GM12875 (cell line): ENCODE results near the gene LMTK2.

Experiments used
- H3K4me3 ChIP-seq: one replicate; pipeline ENCODE4 v1.5.1; 2011; ENCODE audit warnings: low read depth, low read length, control low read depth
- CTCF ChIP-seq: IDR thresholded peaks from 2 replicates; pipeline ENCODE4 v1.5.1; 2011; ENCODE audit warnings: low read depth, mild to moderate bottlenecking, control low read depth, inconsistent platforms, low read length, moderate library complexity, borderline replicate concordance; ENCODE audit not compliant: insufficient read depth

The LMTK2 gene

DNA sequence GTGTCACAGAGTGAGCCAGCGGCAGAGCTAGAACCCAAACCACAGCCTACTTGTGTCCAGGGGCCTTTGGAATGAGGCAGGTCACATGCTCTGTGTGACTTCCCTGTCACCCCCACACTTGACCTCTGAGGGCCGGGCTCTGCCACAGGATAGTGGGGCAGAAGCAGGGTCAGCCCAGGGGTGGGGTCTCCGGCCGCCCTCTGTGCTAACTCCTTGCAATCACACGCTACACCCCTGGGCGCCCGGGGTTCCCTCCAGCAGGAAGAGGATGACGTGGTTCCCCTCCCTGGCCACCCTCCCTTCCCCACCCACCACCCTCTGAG lies 125.6 kb downstream of the LMTK2 start:
- no peak overlapping the region for H3K4me3 ChIP-seq
- TF ChIP-seq CTCF: no peak

DNA sequence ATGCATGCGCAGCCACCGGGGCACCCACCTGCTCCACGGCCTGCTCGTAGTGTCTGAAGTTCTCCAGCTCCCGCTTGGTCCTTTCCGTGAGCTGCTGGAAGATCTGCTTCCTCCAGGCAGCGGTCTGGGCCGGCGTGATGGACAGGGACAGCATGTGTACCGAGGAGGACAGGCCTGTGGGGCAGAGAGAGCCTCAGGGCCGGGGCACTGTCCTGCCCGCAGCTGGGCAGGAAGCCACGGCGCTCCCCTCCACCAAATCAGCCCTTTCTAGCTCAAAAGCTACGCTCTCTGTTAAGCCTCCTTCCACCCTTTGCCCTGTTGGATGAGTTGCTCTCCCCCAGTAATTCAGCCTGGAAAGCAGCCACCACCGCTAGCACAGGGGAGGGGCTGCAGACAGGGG lies 126.1 kb downstream of the LMTK2 start:
- H3K4me3 ChIP-seq: no peak overlapping the region
- TF ChIP-seq CTCF: no peak

- no peak for TF ChIP-seq CTCF
These were observed 126.8 kb downstream of the LMTK2 start for GRCh38 chr7:98233219-98234070.

DNA sequence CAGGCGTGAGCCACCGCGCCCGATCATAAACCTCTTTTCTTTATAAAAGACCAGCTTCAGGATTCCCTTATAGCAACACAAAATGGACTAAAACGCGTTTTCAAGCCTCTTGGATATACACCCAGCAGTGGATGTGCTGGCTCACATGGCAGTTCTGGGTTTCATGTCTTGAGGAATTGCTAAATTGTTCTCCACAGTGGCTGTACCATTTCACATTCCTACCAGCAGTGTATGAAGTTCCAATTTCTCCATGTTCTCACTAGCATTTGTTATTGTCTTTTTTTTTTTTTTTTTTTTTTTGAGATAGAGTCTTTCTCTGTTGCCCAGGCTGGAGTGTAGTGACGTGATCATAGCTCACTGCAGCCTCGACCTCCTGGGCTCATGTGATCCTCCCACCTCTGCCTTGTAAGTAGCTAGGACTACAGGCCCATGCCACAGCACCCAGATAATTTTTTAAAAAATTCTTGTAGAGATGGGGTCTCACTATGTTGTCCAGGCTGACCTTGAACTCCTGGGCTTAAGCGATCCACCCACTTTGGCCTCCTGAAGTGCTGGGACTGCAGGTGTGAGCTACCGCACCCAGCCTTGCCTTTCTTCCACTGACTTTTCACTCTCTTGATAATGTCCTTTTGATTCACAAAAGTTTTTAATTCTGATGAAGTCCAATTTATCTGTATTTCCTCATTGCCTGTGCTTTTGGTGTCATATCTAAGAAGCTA lies 127.9 kb downstream of the LMTK2 start:
- no peak overlapping the region for H3K4me3 ChIP-seq
- no peak for TF ChIP-seq CTCF

More at GRCh38 chr7:98233219-98234070, 126.8 kb downstream of the LMTK2 start:
- H3K4me3 ChIP-seq: no peak overlapping the region

DNA sequence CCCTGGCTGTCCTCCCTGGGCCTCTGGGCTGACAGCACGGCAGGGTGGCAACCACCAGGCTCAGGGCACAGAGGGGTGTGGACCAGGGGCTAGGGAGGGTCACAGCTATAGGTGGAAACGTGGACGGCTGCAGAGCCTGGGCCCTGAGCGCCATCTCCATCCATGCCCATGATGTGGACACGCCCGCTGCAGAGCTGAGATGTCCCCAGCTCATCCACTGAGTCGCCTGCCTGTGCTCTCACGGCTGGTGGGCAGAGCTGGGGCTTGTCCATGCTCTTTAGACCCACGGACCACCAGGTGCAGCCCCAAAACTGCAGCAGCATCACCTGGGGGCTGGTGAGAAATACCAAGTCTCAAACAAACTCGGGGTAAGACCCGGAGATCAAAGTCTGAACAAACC lies 129.2 kb downstream of the LMTK2 start:
- H3K4me3 ChIP-seq: no peak overlapping the region
- TF ChIP-seq CTCF: no peak

DNA sequence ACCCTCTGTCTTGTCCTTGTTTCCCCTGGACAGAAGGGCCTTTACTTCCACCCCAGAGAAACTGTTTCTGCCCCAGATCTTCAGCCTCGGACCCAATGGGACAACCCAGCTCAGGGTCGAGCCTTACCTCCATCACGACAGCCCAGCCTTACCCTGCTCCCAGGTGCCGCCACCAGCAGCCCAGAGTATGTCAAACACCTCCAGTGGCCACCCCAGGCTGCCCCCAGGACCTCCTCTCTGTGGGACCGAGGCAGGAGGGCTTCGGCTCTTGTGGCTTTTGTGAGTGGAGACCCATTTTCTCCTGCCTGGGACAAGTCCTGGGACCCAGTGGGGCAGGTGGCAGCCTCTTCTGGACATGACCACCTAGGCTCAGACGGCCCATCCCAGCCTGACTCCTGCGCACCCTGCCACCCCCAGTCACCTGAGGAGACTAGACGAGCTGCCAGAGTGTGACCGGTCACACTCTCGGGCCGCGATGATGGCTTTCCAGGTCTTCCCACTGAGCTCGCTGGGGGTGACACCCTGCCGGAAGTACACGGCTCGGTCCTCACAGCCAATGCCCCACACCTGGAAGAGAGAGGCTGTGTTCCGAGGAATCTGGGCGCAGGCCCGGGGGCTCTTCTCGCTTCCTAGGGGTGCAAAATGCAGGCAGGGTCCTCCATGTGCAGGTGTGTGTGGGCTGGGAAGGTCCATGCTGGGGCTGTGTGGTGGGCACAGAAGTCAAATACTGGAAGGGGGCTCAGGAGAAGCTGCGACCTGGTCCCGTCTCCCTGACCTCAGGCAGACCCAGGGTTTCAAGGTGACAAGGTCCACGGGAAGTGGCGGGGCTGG lies 129.9 kb downstream of the LMTK2 start:
- H3K4me3 ChIP-seq: no peak overlapping the region
- TF ChIP-seq CTCF: no peak
